ENCODE data around the gene UBR1.

UBR1 gene

GRCh38 chr15:42933886-42934667 lies 171.8 kb downstream of the UBR1 start:
- no peak overlapping the region for H3K27ac ChIP-seq
- no peak for TF ChIP-seq CTCF (IDR thresholded peaks at IDR 0.05)
- TF ChIP-seq ZFX (IDR thresholded peaks at IDR 0.05; ENCODE audit: borderline replicate concordance): no peak

- TF ChIP-seq ZFX (IDR thresholded peaks at IDR 0.05; ENCODE audit: borderline replicate concordance) (no peak), CTCF (IDR thresholded peaks at IDR 0.05) (no peak)
- H3K27ac ChIP-seq: no peak overlapping the region
Measured at GRCh38 chr15:42932833-42933515, 172.9 kb downstream of the UBR1 start.

- TF ChIP-seq CTCF (IDR thresholded peaks at IDR 0.05) (no peak), ZFX (IDR thresholded peaks at IDR 0.05; ENCODE audit: borderline replicate concordance) (no peak)
- H3K27ac ChIP-seq: no peak overlapping the region
Measured at GRCh38 chr15:42931702-42932486, 173.9 kb downstream of the UBR1 start.

GRCh38 chr15:42929306-42929848 lies 176.5 kb downstream of the UBR1 start:
- TF ChIP-seq CTCF (IDR thresholded peaks at IDR 0.05) (no peak), ZFX (IDR thresholded peaks at IDR 0.05; ENCODE audit: borderline replicate concordance) (no peak)
- H3K27ac ChIP-seq: no peak overlapping the region

- TF ChIP-seq ZFX (IDR thresholded peaks at IDR 0.05; ENCODE audit: borderline replicate concordance) (no peak), CTCF (IDR thresholded peaks at IDR 0.05) (no peak)
- peak overlapping the region; percentile 39 for H3K27ac ChIP-seq
Measured at GRCh38 chr15:42921342-42921731, 184.5 kb downstream of the UBR1 start.

- peak within 1 kb of the TSS; percentile 39 for H3K27ac ChIP-seq
- TF ChIP-seq ZFX (IDR thresholded peaks at IDR 0.05; ENCODE audit: borderline replicate concordance): no peak
- TF ChIP-seq CTCF (IDR thresholded peaks at IDR 0.05): no peak
Measured at GRCh38 chr15:42920519-42921341, 185.1 kb downstream of the UBR1 start, which contains the start of gene TTBK2. TSS of gene TTBK2 (minus strand) at chr15:42920778. CDS start at chr15:42878617, 42,161 bp downstream.

Measured in 22Rv1 (cell line).